Testis (tissue), 3 donors: ENCODE results near the gene RET. TPM values are rescaled to one million over a fixed set of nuclear protein-coding genes. Genes with fewer than 3 reads are reported as not detected.

ENCODE experiments used
- DNase-seq: peaks from one replicate; pipeline ENCODE4 v3.0.0-alpha.2; 2019
- H3K27ac ChIP-seq, 2 donors: fragments of 200-600 bp; sonication (generic); one replicate each; pipeline ENCODE4 v1.5.1; 2019
- H3K27me3 ChIP-seq: fragments of 200-600 bp; sonication (generic); one replicate; pipeline ENCODE4 v1.5.1; 2019
- H3K36me3 ChIP-seq: fragments of 200-600 bp; sonication (generic); one replicate; pipeline ENCODE4 v1.5.1; 2017; ENCODE audit warnings: low read depth; ENCODE audit errors: missing control alignments
- H3K4me1 ChIP-seq: fragments of 200-600 bp; sonication (generic); one replicate; pipeline ENCODE4 v1.5.1; 2019
- H3K4me3 ChIP-seq, 2 donors: fragments of 200-600 bp; sonication (generic); one replicate each; pipeline ENCODE4 v1.5.1; 2017 to 2019
- H3K9me3 ChIP-seq: fragments of 200-600 bp; sonication (generic); one replicate; pipeline ENCODE4 v1.5.1; 2017
- POLR2A ChIP-seq: fragments of 450-650 bp; IDR thresholded peaks from one replicate; pipeline ENCODE4 v1.6.1; 2017; ENCODE audit warnings: antibody characterized with exemption, mild to moderate bottlenecking, moderate library complexity
- WGBS, 2 donors: methylation state at CpG; one replicate each; pipeline ENCODE4 v1.1.5; 2018; 5-methylcytosine and 5-hydroxymethylcytosine counted together
- intact Hi-C: fragments of 100-400 bp; cut with DNase I; formaldehyde crosslinking; loops from one replicate; pipeline ENCODE4 v1.15.1; 2023; ENCODE audit warnings: low total_unique reads
- polyA plus RNA-seq: library from polyadenylated mRNA; stranded (reverse); fragments of 350-450 nt; fragmentation: Illumina TruSeq; extraction: RNeasy Lipid Tissue Mini Kit (QIAGEN cat#74804); gene quantifications from one replicate; pipeline ENCODE4 v1.2.3, GENCODE V29; 2014; ENCODE audit warnings: low read depth, low replicate concordance; ENCODE audit not compliant: insufficient read depth
- total RNA-seq, 2 donors: library from RNA; depleted of rRNA; stranded (reverse); fragments of >200 nt; gene quantifications; one replicate each; pipeline ENCODE4 v1.2.3, GENCODE V29; 2016
- TF ChIP-seq, protein P1 (sequence below), 3 experiments: fragments of 450-650 bp in 2 of 3; fragments of 200-600 bp in 1 of 3; sonication (generic) in 1 of 3; IDR thresholded peaks; one replicate each; pipeline ENCODE4 v1.5.1; 2016 to 2019; ENCODE audit warnings: antibody characterized with exemption in 3 of 3, mild to moderate bottlenecking in 2 of 3, moderate library complexity in 1 of 3

RET gene
- total and polyA plus RNA-seq, 3 donors from 2014 or later, result 5.1 to 9.5 (median 7.3) TPM

- H3K4me1 ChIP-seq, result no peaks in the 10 kb centered on the region
- no peak for DNase-seq
- no peak overlapping the region for H3K4me3 ChIP-seq
- no peaks in the 10 kb centered on the region for H3K27me3 ChIP-seq
- no peaks in the 10 kb centered on the region for H3K36me3 ChIP-seq
- H3K27ac ChIP-seq, result no peak overlapping the region
- TF ChIP-seq, protein P1, sequence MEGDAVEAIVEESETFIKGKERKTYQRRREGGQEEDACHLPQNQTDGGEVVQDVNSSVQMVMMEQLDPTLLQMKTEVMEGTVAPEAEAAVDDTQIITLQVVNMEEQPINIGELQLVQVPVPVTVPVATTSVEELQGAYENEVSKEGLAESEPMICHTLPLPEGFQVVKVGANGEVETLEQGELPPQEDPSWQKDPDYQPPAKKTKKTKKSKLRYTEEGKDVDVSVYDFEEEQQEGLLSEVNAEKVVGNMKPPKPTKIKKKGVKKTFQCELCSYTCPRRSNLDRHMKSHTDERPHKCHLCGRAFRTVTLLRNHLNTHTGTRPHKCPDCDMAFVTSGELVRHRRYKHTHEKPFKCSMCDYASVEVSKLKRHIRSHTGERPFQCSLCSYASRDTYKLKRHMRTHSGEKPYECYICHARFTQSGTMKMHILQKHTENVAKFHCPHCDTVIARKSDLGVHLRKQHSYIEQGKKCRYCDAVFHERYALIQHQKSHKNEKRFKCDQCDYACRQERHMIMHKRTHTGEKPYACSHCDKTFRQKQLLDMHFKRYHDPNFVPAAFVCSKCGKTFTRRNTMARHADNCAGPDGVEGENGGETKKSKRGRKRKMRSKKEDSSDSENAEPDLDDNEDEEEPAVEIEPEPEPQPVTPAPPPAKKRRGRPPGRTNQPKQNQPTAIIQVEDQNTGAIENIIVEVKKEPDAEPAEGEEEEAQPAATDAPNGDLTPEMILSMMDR (IDR thresholded peaks at IDR 0.05), result no peak
- TF ChIP-seq POLR2A, result no peak
- no peaks in the 10 kb centered on the region for H3K9me3 ChIP-seq
- WGBS, 2 donors, result 87 to 89% methylated on average over 9 of the region's 9 CpGs
- intact Hi-C loops, result no loop called here
Measured at GRCh38 chr10:43127442-43127841, 50.6 kb downstream of the RET start.

DNA sequence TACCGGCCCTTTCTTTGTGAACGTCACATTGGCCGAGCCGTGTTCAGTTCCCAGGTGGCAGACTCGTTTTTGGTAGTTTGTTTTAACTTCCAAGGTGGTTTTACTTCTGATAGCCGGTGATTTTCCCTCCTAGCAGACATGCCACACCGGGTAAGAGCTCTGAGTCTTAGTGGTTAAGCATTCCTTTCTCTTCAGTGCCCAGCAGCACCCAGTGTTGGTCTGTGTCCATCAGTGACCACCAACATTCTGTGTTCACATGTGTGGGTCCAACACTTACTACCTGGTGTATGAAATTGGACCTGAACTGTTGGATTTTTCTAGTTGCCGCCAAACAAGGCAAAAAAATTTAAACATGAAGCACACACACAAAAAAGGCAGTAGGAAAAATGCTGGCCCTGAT is 51.5 kb downstream of the RET start:
- Histone ChIP-seq H3K36me3 (no peaks in the 10 kb centered on the region), H3K9me3 (no peaks in the 10 kb centered on the region), H3K27ac (no peak overlapping the region), H3K4me3 (no peak overlapping the region), H3K4me1 (no peaks in the 10 kb centered on the region), H3K27me3 (no peaks in the 10 kb centered on the region)
- no peak for DNase-seq
- TF ChIP-seq, protein P1 (IDR thresholded peaks at IDR 0.05), result no peak
- TF ChIP-seq POLR2A, result no peak
- 87 to 88% methylated on average over 8 of the region's 8 CpGs for WGBS, 2 donors
- intact Hi-C loops, result no loop called here

DNA sequence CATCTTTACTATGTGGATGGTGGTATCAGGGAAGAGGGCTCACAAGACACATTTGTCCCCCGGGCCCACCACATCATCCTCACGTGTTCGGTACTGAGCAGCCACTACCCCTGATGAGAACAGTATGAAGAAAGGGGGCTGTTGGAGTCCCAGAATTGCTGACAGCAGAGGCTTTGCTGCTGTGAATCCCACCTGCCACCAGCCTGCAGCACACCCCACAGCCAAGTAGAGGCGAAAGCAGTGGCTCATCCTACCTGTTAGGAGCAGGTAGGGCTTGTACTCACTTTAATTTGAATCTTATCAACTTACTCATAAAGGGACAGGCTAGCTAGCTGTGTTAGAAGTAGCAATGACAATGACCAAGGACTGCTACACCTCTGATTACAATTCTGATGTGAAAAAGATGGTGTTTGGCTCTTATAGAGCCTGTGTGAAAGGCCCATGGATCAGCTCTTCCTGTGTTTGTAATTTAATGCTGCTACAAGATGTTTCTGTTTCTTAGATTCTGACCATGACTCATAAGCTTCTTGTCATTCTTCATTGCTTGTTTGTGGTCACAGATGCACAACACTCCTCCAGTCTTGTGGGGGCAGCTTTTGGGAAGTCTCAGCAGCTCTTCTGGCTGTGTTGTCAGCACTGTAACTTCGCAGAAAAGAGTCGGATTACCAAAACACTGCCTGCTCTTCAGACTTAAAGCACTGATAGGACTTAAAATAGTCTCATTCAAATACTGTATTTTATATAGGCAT is 52.3 kb downstream of the RET start:
- H3K27me3 ChIP-seq, result no peaks in the 10 kb centered on the region
- H3K27ac ChIP-seq, result no peak overlapping the region
- no peaks in the 10 kb centered on the region for H3K4me1 ChIP-seq
- WGBS, 2 donors, result 79 to 82% methylated on average over 6 of the region's 6 CpGs
- H3K9me3 ChIP-seq, result no peaks in the 10 kb centered on the region
- TF ChIP-seq, protein P1 (IDR thresholded peaks at IDR 0.05), result no peak
- TF ChIP-seq POLR2A, result no peak
- no peak overlapping the region for H3K4me3 ChIP-seq
- no peak for DNase-seq
- no peaks in the 10 kb centered on the region for H3K36me3 ChIP-seq
- intact Hi-C loops, result no loop called here

DNA sequence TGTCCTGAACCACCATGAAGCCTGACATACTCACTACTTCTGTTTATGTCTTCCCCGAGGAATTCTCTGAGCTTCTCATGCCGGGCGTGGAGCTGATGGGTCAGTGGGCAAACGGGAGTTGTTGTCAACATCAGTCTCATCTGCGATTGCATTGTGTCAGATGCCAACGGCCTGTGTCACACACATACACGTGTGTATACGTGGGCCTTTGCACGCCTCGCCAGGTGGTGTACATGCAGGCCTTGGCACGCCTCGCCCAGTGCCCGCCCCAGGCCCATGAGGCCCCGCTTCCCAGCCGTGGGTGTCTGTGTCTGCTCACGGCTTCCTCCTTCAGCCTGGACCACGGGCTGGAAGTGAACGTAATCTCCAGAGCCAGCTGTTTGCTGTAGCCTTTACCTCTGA is 53.9 kb downstream of the RET start:
- Histone ChIP-seq H3K9me3 (no peaks in the 10 kb centered on the region), H3K27me3 (no peaks in the 10 kb centered on the region), H3K27ac (no peak overlapping the region), H3K36me3 (no peaks in the 10 kb centered on the region), H3K4me1 (no peaks in the 10 kb centered on the region), H3K4me3 (no peak overlapping the region)
- WGBS, 2 donors, result 68 to 82% methylated on average over 7 to 18 of the region's 18 CpGs
- intact Hi-C loops, result no loop called here
- TF ChIP-seq, protein P1 (IDR thresholded peaks at IDR 0.05), result no peak
- TF ChIP-seq POLR2A, result no peak
- DNase-seq, result no peak

DNA sequence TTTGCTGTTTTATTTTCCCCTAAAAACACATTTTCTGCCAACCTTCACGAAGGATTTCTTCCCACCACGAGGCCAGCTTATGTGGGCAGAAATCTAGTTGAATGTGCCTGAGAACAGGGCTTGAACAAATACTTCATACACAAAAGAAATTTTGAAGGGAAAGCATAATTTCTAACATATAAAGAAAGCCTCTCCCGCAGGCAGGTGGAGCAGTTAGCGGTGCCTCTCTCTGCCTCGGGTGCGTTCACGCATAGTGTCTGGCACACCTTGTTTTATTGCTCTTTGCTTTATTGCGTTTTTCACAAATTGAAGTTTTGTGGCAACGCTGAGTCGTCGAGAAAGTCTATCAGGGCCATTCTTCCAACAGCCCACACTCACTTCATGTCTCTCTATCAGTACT is 54.4 kb downstream of the RET start:
- no peak overlapping the region for H3K4me3 ChIP-seq
- H3K36me3 ChIP-seq, result no peaks in the 10 kb centered on the region
- WGBS, 2 donors, result 90 to 92% methylated on average over 11 of the region's 11 CpGs
- no peak for DNase-seq
- peaks cover under 1% of the 10 kb centered on the region for H3K4me1 ChIP-seq
- no peaks in the 10 kb centered on the region for H3K9me3 ChIP-seq
- no peak overlapping the region for H3K27ac ChIP-seq
- no peaks in the 10 kb centered on the region for H3K27me3 ChIP-seq
- TF ChIP-seq, protein P1 (IDR thresholded peaks at IDR 0.05), result no peak
- no peak for TF ChIP-seq POLR2A
- intact Hi-C loops, result no loop called here
